PC-9 (cell line): ENCODE data around the gene BCAT1. TPM values are rescaled to one million over a fixed set of nuclear protein-coding genes. Genes with fewer than 3 reads are reported as not detected.

ENCODE experiments used
- BruUV-seq: library from RNA; stranded (reverse); fragments of 400-500 nt; replicated peaks from 2 replicates; lab custom pipeline; 2021; lab: Mats Ljungman, UMichigan
- CTCF ChIA-PET: fragments of 300-600 bp; sonication (Branson Sonifier 250); formaldehyde crosslinking; loops from one replicate; lab custom pipeline; 2022; ENCODE audit warnings: antibody characterized with exemption; lab: Charles Lee
- POLR2A ChIA-PET: fragments of 300-600 bp; sonication (Branson Sonifier 250); formaldehyde crosslinking; loops from one replicate; lab custom pipeline; 2022; ENCODE audit warnings: antibody characterized with exemption; ENCODE audit not compliant: unreplicated experiment; lab: Charles Lee
- DNase-seq, 2 experiments: peaks; one replicate each; pipeline versions ENCODE4 v3.0.0 to v3.0.0-alpha.2; 2015 to 2022; ENCODE audit warnings: mixed read lengths in 1 of 2
- H2AFZ ChIP-seq: fragments of 200-600 bp; sonication (generic); 2 replicates; pipeline ENCODE4 v1.8.1; 2017; ENCODE audit warnings: antibody characterized with exemption
- H3F3A ChIP-seq: fragments of 200-600 bp; sonication (generic); 2 replicates; pipeline ENCODE4 v1.8.1; 2017; ENCODE audit warnings: antibody characterized with exemption, mild to moderate bottlenecking, low read depth; ENCODE audit not compliant: insufficient read depth
- H3K27ac ChIP-seq: fragments of 200-600 bp; sonication (generic); 2 replicates; pipeline ENCODE4 v1.6.1; 2016; ENCODE audit warnings: mixed run types
- H3K27me3 ChIP-seq: fragments of 200-600 bp; sonication (generic); 2 replicates; pipeline ENCODE4 v1.6.1; 2016; ENCODE audit warnings: low read depth, mixed run types; ENCODE audit not compliant: insufficient read depth
- H3K36me3 ChIP-seq: fragments of 200-600 bp; sonication (generic); 2 replicates; pipeline ENCODE4 v1.6.1; 2016; ENCODE audit warnings: low read depth, mixed run types
- H3K4me1 ChIP-seq: fragments of 200-600 bp; sonication (generic); replicated peaks from 2 replicates; pipeline ENCODE4 v1.6.1; 2016; ENCODE audit warnings: mixed run types; ENCODE audit not compliant: insufficient read depth
- H3K4me2 ChIP-seq: fragments of 200-600 bp; sonication (generic); 2 replicates; pipeline ENCODE4 v1.6.1; 2017; ENCODE audit warnings: mixed run types
- H3K4me3 ChIP-seq: fragments of 200-600 bp; sonication (generic); 2 replicates; pipeline ENCODE4 v1.6.1; 2016; ENCODE audit warnings: mixed run types
- H3K79me2 ChIP-seq: fragments of 200-600 bp; sonication (generic); 2 replicates; pipeline ENCODE4 v1.6.1; 2017; ENCODE audit warnings: low read depth, mixed run types
- H3K9me2 ChIP-seq: fragments of 200-600 bp; sonication (generic); 2 replicates; pipeline ENCODE4 v1.8.1; 2017; ENCODE audit warnings: mild to moderate bottlenecking; ENCODE audit not compliant: insufficient read depth
- H3K9me3 ChIP-seq: fragments of 200-600 bp; sonication (generic); 2 replicates; pipeline ENCODE4 v1.8.1; 2016; ENCODE audit warnings: low read depth; ENCODE audit not compliant: insufficient read depth
- H4K20me1 ChIP-seq: fragments of 200-600 bp; sonication (generic); 2 replicates; pipeline ENCODE4 v1.8.1; 2017; ENCODE audit not compliant: insufficient read depth
- CTCF ChIP-seq: fragments of 200-600 bp; sonication (generic); conservative IDR thresholded peaks from 2 replicates; pipeline ENCODE4 v1.6.1; 2017; ENCODE audit warnings: mixed run types, antibody characterized with exemption, mild to moderate bottlenecking, moderate library complexity
- EZH2 ChIP-seq: fragments of 200-600 bp; sonication (generic); IDR thresholded peaks from 2 replicates; pipeline ENCODE4 v1.8.0; 2017; ENCODE audit warnings: antibody characterized with exemption, low read depth
- intact Hi-C: fragments of 100-400 bp; cut with micrococcal nuclease; formaldehyde crosslinking; loops from one replicate; pipeline ENCODE4 v1.10.0; 2022; ENCODE audit not compliant: unreplicated experiment
- total RNA-seq: library from RNA; stranded (reverse); gene quantifications from 2 replicates; pipeline ENCODE4 v1.2.3, GENCODE V29; 2021

BCAT1 gene
- total RNA-seq, 1 experiment from 2014 or later, result 78.6 TPM

- Histone ChIP-seq H3K79me2 (no peaks in the 10 kb centered on the region), H3K4me2 (no peak overlapping the region), H3K4me3 (no peak overlapping the region), H3K4me1 (no peaks in the 10 kb centered on the region), H2AFZ (no peak overlapping the region), H3K9me2 (no peaks in the 10 kb centered on the region), H3K36me3 (no peaks in the 10 kb centered on the region), H3K27me3 (no peaks in the 10 kb centered on the region), H3K27ac (no peak overlapping the region), H3F3A (no peaks in the 10 kb centered on the region), H4K20me1 (no peaks in the 10 kb centered on the region), H3K9me3 (no peaks in the 10 kb centered on the region)
- CTCF ChIA-PET, result no interaction called here
- POLR2A ChIA-PET, result no interaction called here
- TF ChIP-seq CTCF, result no peak
- no peak for TF ChIP-seq EZH2
- BruUV-seq, result no TSS peak
- no peak for DNase-seq
- intact Hi-C loops, result no loop called here
Measured at GRCh38 chr12:24889411-24889810, 59.5 kb downstream of the BCAT1 start.

GRCh38 chr12:24888813-24889212, 60.1 kb downstream of the BCAT1 start:
- POLR2A ChIA-PET, result interaction anchor here (0.7 kb wide), 1 partner anchor 58 kb away, joined by 8 read pairs; no protein-coding TSS in a partner anchor
- no peak for DNase-seq
- CTCF ChIA-PET, result no interaction called here
- TF ChIP-seq CTCF, result no peak
- no peak for TF ChIP-seq EZH2
- BruUV-seq, result no TSS peak
- Histone ChIP-seq H3K27ac (no peak overlapping the region), H4K20me1 (no peaks in the 10 kb centered on the region), H3K4me2 (no peak overlapping the region), H3F3A (no peaks in the 10 kb centered on the region), H3K79me2 (no peaks in the 10 kb centered on the region), H3K36me3 (no peaks in the 10 kb centered on the region), H3K4me3 (no peak overlapping the region), H2AFZ (no peak overlapping the region), H3K9me2 (no peaks in the 10 kb centered on the region), H3K27me3 (no peaks in the 10 kb centered on the region), H3K4me1 (no peaks in the 10 kb centered on the region), H3K9me3 (no peaks in the 10 kb centered on the region)
- intact Hi-C loops, result no loop called here

GRCh38 chr12:24884911-24885310, 64.0 kb downstream of the BCAT1 start:
- H3K4me3 ChIP-seq, result no peak overlapping the region
- no peak overlapping the region for H2AFZ ChIP-seq
- no peaks in the 10 kb centered on the region for H3K4me1 ChIP-seq
- POLR2A ChIA-PET, result interaction anchor here (0.8 kb wide), 1 partner anchor 314 kb away, joined by 8 read pairs; no protein-coding TSS in a partner anchor
- intact Hi-C loops, result no loop called here
- TF ChIP-seq CTCF (no peak), EZH2 (no peak)
- H3K79me2 ChIP-seq, result no peaks in the 10 kb centered on the region
- no peaks in the 10 kb centered on the region for H3K36me3 ChIP-seq
- H4K20me1 ChIP-seq, result no peaks in the 10 kb centered on the region
- CTCF ChIA-PET, result no interaction called here
- no peaks in the 10 kb centered on the region for H3F3A ChIP-seq
- H3K27me3 ChIP-seq, result no peaks in the 10 kb centered on the region
- no peak for DNase-seq
- H3K9me2 ChIP-seq, result no peaks in the 10 kb centered on the region
- no TSS peak for BruUV-seq
- no peaks in the 10 kb centered on the region for H3K9me3 ChIP-seq
- H3K27ac ChIP-seq, result no peak overlapping the region
- no peak overlapping the region for H3K4me2 ChIP-seq
